Kasumi-1 (cell line): Measurements from ENCODE around the gene MGME1.
"Not testable (repeated sequence)": the region's sequence is repeated elsewhere in the genome, so short reads cannot be mapped to it uniquely, and the experiment has no call there.

Source experiments
- DNase-seq, 2 experiments: peaks; one replicate each; lab custom pipeline; 2025; lab: John Stamatoyannopoulos, UW

The MGME1 gene

DNA sequence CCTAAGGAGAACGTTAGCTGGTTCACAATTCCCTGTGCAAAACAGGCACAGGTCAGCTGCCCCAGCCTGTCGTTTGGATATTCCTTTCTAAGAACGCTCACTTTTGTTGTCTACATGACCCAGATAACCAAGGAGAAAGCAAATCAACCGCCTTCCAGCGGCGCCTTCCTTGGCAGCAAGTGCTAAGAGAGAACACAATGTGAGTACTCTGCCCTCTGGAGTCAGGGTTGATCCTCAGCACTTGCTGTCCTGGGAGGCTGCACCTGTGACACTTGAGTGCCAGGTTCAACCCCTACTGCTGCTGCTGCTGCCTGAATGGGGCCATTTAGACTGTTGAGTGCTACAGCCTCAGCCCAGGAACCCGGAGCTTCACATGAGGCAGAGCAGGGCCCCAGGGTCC lies 52.1 kb downstream of the MGME1 start:
- no peak for DNase-seq

DNA sequence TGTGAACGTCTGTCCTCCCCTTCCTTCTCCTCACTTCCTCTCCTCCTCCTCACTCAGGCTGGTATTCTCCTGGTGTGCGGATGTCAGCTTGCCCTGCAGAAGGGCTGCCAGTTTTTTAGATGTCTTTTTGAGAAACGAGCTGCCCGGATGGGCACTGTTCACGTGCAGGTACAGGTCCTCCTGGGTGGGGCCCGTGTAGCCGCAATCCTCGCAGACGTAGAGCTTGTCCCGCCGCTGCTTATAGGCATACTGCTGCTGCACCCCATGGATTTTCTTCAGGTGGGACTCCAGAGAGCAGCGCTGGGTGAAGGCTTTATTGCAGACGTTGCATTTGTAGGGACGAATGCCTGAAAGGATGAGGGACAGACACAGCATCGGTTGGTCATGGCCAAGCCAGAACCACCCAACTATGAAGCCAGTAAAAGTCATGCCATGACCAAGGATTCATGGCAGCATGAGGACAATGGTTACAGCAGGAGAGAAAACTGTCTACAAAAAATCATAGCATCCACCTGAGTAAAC lies 55.8 kb downstream of the MGME1 start:
- no peak for DNase-seq

DNA sequence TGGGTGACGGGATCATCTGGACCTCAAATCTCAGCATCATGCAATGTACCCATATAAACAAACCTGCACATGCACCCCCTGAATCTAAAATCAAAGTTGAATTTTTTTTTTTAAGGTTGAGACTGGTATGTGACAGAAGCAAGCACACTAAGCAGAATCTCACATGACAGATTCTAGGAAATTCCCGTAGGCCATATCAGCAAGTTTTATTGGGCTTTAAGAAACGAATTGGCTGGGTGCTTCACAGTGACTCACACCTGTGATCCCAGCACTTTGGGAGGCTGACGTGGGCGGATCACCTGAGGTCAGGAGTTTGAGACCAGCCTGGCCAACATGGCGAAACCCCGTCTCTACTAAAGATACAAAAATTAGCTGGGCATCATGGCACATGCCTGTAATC lies 58.2 kb downstream of the MGME1 start:
- DNase-seq, result not testable (repeated sequence)

DNA sequence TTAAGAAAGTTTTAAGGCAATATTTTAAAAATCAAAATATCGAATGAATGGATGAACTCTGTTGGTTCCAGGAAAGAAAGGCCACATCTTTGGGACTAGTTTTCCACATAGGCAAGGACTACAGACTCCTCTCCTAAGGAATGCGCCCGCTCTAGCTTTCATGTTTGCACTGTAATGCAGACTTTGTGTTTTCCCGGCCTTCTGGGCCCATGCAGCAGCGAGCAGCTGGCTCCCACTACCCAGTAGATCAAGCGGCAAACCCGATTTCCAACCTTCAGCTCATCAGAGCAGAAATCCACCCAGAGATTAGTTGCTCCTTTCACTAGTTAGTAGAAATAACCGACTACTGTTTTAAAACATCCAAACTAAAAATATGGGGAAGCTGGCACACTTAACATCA lies 61.2 kb downstream of the MGME1 start:
- no peak for DNase-seq

DNA sequence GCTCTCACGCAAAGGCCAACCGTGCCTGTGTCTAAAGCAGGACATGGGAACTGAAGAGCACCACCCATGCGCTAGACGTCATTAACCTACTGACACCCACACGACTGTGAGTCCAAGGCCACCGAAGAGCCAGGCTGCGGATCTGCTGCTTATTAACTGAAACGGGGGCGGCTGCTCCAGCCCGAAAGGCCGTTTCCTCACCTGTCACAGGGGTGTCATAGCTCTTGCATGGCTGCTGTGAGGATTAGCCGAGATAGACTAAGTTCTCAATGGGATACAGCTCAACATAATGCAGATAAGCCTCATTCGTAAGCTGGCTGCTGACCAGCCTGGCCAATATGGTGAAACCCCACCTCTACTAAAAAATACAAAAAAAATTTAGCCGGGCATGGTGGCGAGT lies 62.2 kb downstream of the MGME1 start:
- no peak for DNase-seq

DNA sequence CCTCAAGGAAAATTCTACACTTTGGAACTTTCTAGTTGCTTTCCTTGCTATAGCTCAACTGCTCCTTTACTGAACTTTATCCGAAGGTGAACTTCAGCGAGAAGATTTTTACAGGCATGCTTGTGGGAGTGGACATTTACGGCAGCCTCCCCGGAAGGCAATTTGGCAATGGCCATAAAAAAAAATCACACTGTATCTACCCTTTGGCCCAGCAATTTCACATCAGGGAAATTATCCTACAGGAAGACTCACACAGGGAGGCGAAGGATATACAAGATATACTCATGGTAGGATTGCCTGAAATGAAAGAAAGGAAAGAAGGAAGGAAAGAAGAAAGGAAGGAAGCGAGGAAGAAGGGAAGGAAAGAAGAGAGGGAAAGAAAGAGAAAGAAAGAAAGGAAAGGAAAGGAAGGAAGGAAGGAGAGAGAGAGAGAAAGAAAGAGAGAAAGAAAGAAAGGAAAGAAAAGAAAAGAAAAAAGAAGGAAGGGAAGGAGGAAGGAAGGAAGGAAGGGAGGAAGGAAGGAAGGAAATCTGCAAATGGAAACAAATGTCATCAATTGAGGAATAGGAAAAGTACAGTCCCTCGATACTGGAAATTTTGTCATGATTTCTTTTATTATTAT lies 63.2 kb downstream of the MGME1 start:
- DNase-seq, result no peak

DNA sequence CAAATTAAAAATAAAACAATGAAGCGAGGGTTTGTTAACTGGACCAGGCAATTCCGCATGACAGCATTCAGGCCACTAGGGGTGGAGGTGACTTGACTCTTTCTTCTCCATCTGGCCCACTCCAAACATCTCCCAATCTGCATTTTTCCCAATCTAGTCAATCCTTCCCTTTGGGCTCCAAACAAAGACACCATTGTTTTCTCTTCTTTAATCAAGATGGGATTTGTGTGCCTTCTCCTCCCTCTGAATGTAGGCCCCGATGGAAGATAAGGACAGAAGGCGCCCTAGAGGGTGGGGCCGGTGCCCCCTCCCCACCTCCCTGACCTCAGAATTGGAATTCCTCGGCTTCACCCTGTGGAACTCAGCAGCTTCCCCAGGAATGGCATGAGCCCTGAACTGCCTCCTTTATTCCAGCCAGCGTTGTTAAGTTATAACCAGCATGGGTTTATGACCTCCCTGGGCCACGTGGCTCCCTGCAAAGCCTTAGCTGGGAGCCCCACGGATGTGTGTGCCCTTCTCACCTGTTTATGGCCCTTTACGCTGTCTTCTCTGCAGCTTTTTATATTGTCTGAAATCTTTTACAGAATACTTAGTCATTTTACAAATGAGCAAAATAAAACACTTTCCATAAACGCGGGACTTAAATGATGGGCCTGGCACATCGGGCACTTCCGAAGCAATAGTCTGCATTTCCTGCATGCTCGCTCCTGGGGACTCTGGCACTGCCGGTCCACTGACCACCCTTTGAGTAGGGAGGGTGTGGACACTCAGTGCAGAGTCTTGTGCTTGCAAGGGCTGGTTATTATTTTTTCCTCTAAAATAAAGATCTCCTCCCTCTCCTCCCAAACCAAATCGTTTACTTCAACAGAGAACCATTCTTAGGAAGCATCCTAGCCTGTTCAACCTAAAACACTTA lies 64.4 kb downstream of the MGME1 start:
- no peak for DNase-seq

DNA sequence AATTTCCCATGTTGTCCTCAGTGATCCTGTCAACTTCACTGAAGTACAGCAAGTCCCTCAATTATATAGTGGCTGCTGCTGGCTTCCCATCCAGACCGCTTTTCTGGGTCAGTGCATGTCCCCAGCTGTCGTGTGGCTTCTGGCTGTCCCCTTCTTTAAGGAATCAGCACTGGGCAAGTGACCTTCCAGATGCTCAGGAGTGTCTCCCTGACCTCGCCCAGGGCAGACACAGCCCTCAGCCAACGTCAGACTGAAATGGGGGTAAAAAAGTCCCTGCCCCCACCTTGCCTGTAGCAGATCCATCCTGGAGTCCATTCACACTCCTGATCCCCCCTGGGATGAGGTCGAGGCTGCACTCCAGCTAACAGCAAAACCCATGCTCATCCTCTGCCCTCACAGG lies 65.2 kb downstream of the MGME1 start:
- no peak for DNase-seq

DNA sequence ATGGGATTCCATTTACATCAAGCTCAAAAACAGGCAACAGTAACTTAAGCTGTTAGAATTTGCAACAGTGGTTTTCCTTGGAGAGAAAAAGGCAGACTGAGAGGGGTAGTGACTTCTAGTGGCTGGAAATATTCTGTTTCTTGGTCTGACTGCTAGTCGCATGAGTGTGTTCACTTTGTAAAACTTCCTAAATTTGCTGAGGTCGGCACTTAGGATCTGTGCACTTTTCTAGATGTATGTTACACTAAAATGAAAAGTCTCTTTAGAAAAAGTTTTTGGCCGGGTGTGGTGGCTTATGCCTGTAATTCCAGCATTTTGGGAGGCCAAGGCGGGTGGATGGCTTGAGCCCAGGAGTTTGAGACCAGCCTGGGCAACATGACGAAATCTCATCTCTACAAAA lies 70.2 kb downstream of the MGME1 start:
- no peak for DNase-seq
